T1000 (cell line): ENCODE results near the gene S100A11.

Experiments
- DNase-seq: peaks from one replicate; lab custom pipeline; 2025; ENCODE audit warnings: mixed read lengths; lab: John Stamatoyannopoulos, UW

S100A11 gene

GRCh38 chr1:152039461-152039860 is 2.7 kb upstream of the S100A11 start:
- no peak for DNase-seq

- DNase-seq: no peak
These were observed 2.1 kb upstream of the S100A11 start for GRCh38 chr1:152038871-152039270.

DNA sequence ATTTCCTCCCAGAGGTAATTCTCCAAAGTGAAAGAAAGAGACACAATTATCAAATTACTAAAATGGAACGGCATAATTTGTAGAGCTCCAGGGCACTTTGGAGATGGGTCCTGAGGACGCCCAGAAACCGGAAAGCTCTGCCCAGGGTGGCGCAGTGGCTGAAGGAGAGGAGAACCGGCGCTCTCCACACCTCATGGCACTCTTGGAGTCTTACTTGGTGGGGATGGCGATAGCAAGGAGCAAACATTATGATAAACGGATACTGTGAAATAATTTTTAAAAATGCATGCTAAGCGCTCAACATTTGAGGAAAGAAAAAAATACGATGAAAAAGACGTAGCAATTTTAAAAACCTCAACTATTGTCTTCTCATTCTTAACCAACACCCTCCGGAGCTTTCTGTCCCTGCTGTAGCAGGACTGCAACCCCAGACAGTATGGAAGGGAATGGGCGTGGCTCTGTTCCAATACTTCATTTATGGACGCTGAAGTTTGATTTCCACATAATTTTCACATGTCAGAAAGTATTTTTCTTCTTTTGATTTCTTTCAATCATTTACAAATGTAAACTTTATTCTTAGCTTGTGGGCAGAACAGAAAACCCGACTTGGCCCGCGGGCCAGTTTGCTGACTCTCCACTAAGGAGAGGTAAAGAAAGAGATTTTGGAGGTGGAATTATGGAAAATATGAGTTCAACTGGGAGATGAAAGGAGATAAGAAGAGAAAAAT is 1.1 kb downstream of the S100A11 start:
- DNase-seq: no peak

GRCh38 chr1:152034654-152035538 is 1.9 kb downstream of the S100A11 start:
- DNase-seq: peak; percentile 50

DNA sequence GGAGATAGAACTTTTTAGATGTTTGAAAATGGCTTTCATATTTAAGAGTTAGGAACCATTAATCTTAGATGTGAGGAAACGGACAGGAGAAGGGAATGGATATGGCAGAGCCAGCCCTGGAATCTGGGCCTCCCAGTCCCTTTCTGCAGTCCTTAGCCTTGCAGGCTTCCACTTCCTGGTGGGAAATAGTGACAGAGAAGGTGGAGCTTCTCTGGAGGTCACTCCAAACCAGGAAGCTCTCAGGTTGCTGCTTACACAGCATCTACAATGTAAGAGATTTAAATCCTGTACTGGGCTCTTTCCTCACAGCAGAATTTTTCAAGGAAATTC is 2.5 kb downstream of the S100A11 start:
- no peak for DNase-seq

DNA sequence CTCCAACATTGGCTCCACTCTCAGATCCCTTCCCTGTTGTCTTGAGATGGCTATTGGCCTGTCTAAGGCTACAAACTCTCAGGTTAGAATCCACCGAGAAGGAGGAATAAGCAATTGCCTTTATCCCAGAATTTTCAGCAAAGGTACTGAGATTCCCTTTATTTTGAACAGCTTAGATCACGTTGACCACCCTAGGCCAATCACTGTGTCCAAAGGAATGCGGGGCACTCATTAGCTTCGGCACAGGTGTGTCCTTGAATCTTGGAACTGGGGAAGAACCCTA is 6.9 kb downstream of the S100A11 start:
- no peak for DNase-seq

GRCh38 chr1:152029144-152029928 is 7.5 kb downstream of the S100A11 start:
- DNase-seq: no peak

DNA sequence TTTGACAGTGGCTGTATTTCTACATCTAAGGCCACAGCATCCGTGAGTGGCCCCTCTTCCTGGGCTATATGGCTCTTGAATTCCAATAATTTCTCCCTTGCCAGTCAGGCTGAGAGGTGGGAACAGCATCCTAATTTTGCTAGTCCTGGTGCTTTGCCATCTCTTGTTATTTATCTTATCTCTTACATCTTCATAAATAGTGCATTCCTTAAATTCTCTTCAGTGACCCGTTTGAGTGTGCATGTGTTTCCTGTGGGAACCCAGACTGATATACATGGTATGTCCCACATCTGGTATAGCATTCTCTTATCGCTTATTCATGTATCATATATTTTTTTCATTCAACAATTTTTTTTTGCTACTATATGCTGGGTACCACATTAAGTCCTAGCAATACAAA is 9.9 kb downstream of the S100A11 start:
- no peak for DNase-seq

DNA sequence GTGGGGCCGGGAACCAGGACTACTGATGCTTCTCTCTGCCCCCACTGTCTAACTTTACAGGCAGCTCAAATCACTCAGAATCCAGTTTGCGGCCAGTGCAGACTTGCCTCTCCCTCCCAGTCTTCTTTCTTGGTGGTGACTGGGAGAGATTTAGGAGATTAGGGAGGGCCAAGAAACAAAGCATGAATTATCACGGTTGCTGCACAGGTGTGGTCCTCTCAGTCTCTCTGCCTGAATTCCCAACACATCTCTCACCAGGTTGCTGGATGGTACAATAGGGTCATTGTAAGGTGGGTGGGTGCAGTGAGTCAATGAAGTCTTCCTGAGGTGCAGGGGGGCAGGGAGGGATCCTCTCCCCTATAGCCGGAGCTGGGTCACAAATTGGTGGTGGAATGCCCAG is 12.6 kb downstream of the S100A11 start:
- no peak for DNase-seq

DNA sequence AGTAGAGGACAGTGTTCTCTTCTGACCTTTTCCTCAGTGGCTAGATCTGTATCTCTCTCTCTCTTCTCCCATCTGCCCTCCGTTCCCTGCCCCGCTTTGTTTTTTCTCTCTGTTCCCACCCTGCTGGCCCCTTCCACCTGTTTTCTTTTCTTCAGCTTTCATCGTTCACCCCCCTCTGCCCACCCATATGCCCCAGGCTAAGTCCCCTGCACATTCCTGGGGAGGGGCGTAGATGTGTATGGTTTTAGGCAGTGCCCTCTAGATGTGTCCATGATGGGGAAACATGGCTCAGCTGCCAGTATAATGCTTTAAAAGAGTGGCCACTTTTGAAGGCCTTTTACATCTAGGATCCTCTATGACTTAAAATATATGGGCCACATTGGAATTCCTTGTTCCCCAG is 13.6 kb downstream of the S100A11 start:
- DNase-seq: no peak

DNA sequence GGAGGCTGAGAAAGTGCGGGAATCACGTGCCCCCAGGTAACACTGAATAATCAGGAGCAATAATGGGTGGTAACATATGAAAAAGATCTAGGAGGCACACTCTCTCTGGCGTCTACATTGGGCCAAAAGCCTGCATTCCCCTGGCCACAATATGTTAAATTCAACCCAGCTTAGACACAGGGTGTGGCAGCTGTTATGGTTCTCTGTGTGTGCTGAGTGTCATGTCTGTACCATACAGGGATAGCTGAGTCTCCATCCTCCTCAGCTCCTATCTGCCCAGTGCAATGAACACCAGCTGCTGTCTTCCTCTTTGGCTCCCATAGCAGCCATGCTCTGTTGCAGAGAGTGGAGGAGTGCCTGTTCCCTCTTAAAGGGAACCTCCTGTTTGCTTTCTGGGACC is 14.3 kb downstream of the S100A11 start:
- no peak for DNase-seq

- no peak for DNase-seq
These were observed 15.2 kb downstream of the S100A11 start for GRCh38 chr1:152021569-152021968.

DNA sequence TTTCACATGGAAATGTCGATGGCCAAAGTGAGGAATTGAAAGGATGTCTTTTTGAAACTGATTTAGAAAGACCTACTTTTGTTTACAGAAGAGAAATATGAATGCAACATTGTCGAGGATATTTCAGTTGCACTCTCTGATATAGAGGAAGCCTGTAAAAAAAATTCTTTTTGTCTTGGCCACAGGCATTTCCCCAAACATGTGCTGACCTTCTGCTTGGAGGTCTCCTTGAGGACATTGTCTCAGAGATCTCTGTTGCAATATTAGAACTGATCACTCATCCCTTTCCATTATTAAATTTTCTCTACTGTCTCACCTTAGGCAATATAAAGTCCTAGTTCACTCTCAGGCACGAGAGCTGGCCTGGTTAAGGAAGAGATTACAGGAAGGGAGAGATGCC is 16.0 kb downstream of the S100A11 start:
- DNase-seq: no peak

- DNase-seq: no peak
These were observed 18.3 kb downstream of the S100A11 start for GRCh38 chr1:152018537-152018936.

- DNase-seq: no peak
These were observed 21.0 kb downstream of the S100A11 start for GRCh38 chr1:152015766-152016165.

- no peak for DNase-seq
These were observed 21.9 kb downstream of the S100A11 start for GRCh38 chr1:152014943-152015342.

DNA sequence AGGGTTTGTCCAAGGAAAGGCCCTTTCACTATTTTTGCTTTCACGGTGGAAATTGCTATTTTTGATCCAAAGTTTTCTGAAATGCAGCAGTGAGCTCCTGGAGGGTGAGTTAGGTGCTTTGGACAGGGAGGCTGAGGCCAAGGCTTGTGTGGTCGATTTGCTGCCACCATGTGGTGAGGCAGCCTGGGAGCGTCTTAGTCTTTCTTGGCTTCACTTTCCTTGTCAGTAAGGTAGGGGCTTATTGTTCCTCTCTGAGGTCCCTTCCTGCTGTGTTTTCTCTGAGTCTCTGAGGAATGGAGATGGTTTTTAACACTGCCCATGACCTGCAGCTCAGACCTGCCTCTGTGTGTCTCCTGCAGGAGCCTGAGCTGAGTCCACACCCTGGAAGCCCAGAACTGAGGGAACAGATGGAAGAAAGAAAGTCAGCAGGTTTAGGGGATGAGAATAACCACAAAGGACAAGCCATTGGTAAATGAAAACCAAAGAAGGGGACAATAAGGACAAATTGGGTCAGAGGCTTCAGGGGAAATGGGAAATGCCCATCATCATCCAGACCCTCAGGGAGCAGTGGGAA is 23.1 kb downstream of the S100A11 start:
- no peak for DNase-seq

DNA sequence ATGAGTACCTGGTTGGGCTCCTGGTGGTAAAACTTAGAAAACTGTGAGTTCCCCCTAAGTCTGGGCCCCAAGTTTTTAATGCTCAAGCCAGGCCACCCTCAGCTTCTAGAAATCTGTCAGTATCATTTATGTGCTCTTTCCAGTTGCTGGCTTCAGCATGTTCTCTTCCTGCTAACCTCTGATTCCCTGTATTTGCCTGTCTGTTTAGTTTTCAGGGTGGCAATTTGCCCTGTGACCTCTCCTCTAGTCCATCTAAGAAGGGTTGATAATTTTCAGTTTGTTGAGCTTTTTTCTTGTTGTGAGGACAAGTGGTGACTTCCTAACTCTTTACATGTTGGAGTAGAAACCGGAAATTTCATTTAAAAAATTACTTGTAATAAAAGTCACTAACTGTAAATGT is 27.1 kb downstream of the S100A11 start:
- DNase-seq: no peak

DNA sequence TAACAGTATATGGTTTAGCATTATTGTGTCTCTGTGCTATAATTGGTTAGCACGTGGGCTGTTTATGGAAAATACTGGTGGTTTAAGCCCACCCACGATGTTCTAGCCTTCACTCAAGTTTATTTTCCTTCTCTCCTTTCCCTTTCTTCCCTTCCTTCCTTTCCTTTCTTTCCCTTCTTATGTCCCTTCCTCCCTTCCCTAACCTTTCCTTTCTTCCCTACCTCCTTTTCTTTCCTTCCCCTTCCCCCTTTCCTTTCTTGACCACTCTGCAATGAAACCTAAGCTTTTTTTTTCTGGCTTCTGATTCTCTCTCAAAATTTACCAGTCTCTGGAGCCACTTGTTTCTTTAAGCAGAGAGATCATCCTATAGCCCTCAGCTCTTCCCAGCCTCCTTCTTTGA is 29.8 kb downstream of the S100A11 start:
- DNase-seq: no peak

DNA sequence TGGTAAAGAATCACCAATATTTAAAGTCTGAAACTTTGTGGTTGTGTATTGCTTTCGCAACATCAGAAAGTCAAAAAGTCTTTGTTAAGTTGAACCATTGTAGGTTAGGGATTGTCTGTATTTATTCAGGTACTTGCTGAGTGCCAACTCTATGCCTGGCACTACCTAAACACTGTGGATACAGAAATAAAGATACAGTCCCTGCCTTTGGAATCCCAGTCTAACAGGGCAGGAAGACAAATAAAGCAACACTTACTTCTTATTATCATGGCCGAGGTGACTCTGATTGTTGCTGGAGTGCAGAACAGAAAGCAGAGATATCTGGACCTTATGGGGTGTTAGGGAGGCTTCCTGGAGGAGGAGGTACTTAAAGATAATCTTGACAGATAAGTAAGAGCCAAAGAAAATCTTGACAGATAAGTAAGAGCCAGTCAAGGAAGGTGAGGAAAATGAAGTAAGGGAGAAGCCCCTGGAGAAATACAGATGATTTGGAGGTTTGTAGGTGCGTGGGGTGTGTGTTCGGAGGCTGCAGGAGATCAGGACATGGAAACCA is 31.4 kb downstream of the S100A11 start:
- no peak for DNase-seq

DNA sequence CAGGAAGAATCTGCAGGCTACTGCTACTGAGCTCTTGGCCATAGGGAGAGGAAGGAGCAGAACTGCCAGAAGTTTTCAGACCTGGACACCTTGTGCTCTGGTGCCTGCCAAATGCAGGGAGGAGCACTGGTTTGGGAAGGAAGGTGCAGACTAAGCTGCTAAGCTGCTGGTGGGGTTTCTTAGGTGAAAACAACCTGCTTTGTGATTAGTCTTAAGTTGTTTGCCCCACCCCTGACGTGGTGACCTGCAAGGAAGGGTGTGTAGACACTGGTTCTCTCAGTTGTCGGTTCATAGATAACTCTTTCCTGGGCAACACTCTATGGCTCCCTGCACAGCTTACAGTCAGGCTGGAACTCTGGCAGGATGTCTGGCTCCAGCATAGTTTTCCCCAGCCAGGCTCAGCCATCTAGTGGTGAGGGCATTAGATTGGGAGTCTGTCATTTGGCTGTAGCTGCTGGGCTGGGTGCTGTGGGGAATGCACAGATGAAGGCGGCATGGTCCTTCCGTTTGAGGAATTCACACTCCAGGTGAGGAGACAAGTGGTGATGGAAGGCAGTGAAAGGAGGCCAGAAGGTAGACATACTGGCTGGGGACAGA is 32.9 kb downstream of the S100A11 start:
- DNase-seq: no peak

- DNase-seq: no peak
These were observed 33.8 kb downstream of the S100A11 start for GRCh38 chr1:152002960-152003359.
